Measurements from ENCODE around the gene GOLIM4.

DNA sequence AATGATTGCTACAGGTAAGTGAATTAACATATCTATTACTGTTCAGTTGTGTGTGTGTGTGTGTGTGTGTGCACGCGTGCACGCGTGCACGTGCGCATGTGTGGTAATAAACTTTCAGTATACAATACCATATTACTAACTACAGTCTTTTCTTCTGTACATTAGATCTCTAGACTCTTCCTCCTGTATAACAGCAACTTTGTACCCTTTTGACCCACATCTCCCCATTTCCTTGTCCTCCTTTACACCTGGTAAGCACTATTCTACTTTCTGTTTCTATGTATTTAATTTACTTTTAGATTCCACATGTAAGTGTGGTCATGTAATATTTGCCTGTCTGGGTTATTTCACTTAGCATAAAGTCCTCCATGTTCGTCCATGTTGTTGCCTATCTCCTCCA, 29.1 kb upstream of the GOLIM4 start:
- TF ChIP-seq, protein P1, sequence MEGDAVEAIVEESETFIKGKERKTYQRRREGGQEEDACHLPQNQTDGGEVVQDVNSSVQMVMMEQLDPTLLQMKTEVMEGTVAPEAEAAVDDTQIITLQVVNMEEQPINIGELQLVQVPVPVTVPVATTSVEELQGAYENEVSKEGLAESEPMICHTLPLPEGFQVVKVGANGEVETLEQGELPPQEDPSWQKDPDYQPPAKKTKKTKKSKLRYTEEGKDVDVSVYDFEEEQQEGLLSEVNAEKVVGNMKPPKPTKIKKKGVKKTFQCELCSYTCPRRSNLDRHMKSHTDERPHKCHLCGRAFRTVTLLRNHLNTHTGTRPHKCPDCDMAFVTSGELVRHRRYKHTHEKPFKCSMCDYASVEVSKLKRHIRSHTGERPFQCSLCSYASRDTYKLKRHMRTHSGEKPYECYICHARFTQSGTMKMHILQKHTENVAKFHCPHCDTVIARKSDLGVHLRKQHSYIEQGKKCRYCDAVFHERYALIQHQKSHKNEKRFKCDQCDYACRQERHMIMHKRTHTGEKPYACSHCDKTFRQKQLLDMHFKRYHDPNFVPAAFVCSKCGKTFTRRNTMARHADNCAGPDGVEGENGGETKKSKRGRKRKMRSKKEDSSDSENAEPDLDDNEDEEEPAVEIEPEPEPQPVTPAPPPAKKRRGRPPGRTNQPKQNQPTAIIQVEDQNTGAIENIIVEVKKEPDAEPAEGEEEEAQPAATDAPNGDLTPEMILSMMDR (IDR thresholded peaks at IDR 0.05) = no peak
- no peak for TF ChIP-seq POLR2A (IDR thresholded peaks at IDR 0.05)
